CD14-positive monocyte (primary cell): ENCODE results near the gene RPS6KA6. TPM values are rescaled to one million over a fixed set of nuclear protein-coding genes. Genes with fewer than 3 reads are reported as not detected.

Experiments
- DNase-seq, 3 donors: peaks; one replicate each; pipeline ENCODE4 v3.0.0-alpha.2; 2011 to 2022
- H2AFZ ChIP-seq: 2 replicates; pipeline ENCODE4 v1.6.0; 2012; ENCODE audit warnings: mild to moderate bottlenecking, low read depth, low read length, inconsistent platforms; ENCODE audit not compliant: insufficient read depth, poor library complexity, severe bottlenecking
- H3K27ac ChIP-seq, 2 donors: 1 replicate in 1 of 2; 2 replicates in 1 of 2; pipeline ENCODE4 v1.5.1; 2012 to 2013; ENCODE audit warnings: low read length in 2 of 2, control low read depth in 1 of 2, inconsistent platforms in 1 of 2, low read depth in 1 of 2, mild to moderate bottlenecking in 1 of 2
- H3K27me3 ChIP-seq, 2 donors: one replicate each; pipeline versions ENCODE4 v1.6.0 to v1.6.1; 2011 to 2013; ENCODE audit warnings: low read length in 2 of 2; ENCODE audit not compliant: control insufficient read depth in 2 of 2, insufficient read depth in 2 of 2
- H3K36me3 ChIP-seq, 2 donors: replicated peaks in 1 of 2; 1 replicate in 1 of 2; 2 replicates in 1 of 2; pipeline versions ENCODE4 v1.5.1 to v1.6.1; 2012 to 2013; ENCODE audit warnings: low read length in 2 of 2, control low read depth in 1 of 2, inconsistent platforms in 1 of 2, mild to moderate bottlenecking in 1 of 2; ENCODE audit not compliant: insufficient read depth in 2 of 2, control insufficient read depth in 1 of 2
- H3K4me1 ChIP-seq, 2 donors: 1 replicate in 1 of 2; 2 replicates in 1 of 2; pipeline versions ENCODE4 v1.5.1 to v1.6.1; 2012 to 2013; ENCODE audit warnings: low read length in 2 of 2, control low read depth in 1 of 2, inconsistent platforms in 1 of 2, mild to moderate bottlenecking in 1 of 2, moderate library complexity in 1 of 2; ENCODE audit not compliant: insufficient read depth in 2 of 2, control insufficient read depth in 1 of 2
- H3K4me2 ChIP-seq: replicated peaks from 2 replicates; pipeline ENCODE3; 2012; ENCODE audit warnings: low read length, moderate library complexity, mild to moderate bottlenecking; ENCODE audit not compliant: poor library complexity, severe bottlenecking; ENCODE audit errors: extremely low read depth
- H3K4me3 ChIP-seq, 3 experiments: fragments of 200-600 bp in 1 of 3; sonication (generic) in 1 of 3; replicated peaks in 1 of 3; 1 replicate in 2 of 3; 2 replicates in 1 of 3; pipeline ENCODE4 v1.5.1; 2011 to 2013; ENCODE audit warnings: low read length in 3 of 3, mild to moderate bottlenecking in 3 of 3, control low read depth in 2 of 3, low read depth in 2 of 3, inconsistent platforms in 1 of 3, moderate library complexity in 1 of 3
- H3K79me2 ChIP-seq: 2 replicates; pipeline ENCODE4 v1.6.0; 2012; ENCODE audit warnings: mild to moderate bottlenecking, control low read depth, inconsistent platforms, low read length, moderate library complexity; ENCODE audit not compliant: insufficient read depth
- H3K9ac ChIP-seq: 2 replicates; pipeline ENCODE4 v1.6.0; 2017; ENCODE audit warnings: low read length, mild to moderate bottlenecking; ENCODE audit not compliant: insufficient read depth, poor library complexity, severe bottlenecking
- H3K9me3 ChIP-seq, 2 donors: replicated peaks in 1 of 2; 1 replicate in 1 of 2; 2 replicates in 1 of 2; pipeline versions ENCODE4 v1.5.1 to v1.6.1; 2012 to 2013; ENCODE audit warnings: low read length in 2 of 2, control low read depth in 1 of 2; ENCODE audit not compliant: control insufficient read depth in 1 of 2, insufficient read depth in 1 of 2
- H4K20me1 ChIP-seq: 2 replicates; pipeline ENCODE4 v1.6.0; 2012; ENCODE audit warnings: mild to moderate bottlenecking, low read length, control low read depth, moderate library complexity; ENCODE audit not compliant: insufficient read depth
- H3K27ac Mint-ChIP-seq, 7 donors: one replicate each; pipeline ENCODE4 v1.8.0; 2020; ENCODE audit warnings: mild to moderate bottlenecking in 7 of 7, mixed read lengths in 7 of 7, moderate library complexity in 6 of 7, inconsistent platforms in 2 of 7
- H3K27me3 Mint-ChIP-seq, 3 donors: one replicate each; pipeline ENCODE4 v1.8.0; 2021 to 2022; ENCODE audit warnings: low read depth in 3 of 3, mild to moderate bottlenecking in 3 of 3, mixed read lengths in 3 of 3, moderate library complexity in 3 of 3, inconsistent platforms in 1 of 3
- H3K36me3 Mint-ChIP-seq, 2 donors: one replicate each; pipeline ENCODE4 v1.8.0; 2020; ENCODE audit warnings: mixed read lengths in 2 of 2, inconsistent platforms in 1 of 2, mild to moderate bottlenecking in 1 of 2
- H3K4me1 Mint-ChIP-seq: one replicate; pipeline ENCODE4 v1.8.0; 2020; ENCODE audit warnings: mild to moderate bottlenecking, mixed read lengths
- H3K4me3 Mint-ChIP-seq, 2 donors: one replicate each; pipeline ENCODE4 v1.8.0; 2020; ENCODE audit warnings: mild to moderate bottlenecking in 2 of 2, mixed read lengths in 2 of 2, moderate library complexity in 1 of 2
- H3K9me3 Mint-ChIP-seq, 7 donors: one replicate each; pipeline ENCODE4 v1.8.0; 2020 to 2022; ENCODE audit warnings: mixed read lengths in 7 of 7, mild to moderate bottlenecking in 6 of 7, moderate library complexity in 6 of 7, inconsistent platforms in 2 of 7
- CTCF ChIP-seq: fragments of 200-600 bp; IDR thresholded peaks from one replicate; pipeline ENCODE4 v1.8.0; 2022; ENCODE audit warnings: antibody characterized with exemption, mild to moderate bottlenecking
- WGBS: methylation state at CpG from one replicate; pipeline ENCODE4 v1.1.5; 2013; ENCODE audit warnings: missing lambda C conversion rate; ENCODE audit not compliant: insufficient coverage; 5-methylcytosine and 5-hydroxymethylcytosine counted together
- intact Hi-C, 2 donors: fragments of 100-400 bp; cut with micrococcal nuclease; formaldehyde crosslinking; loops; one replicate each; pipeline versions ENCODE4 v1.15.0 to v1.15.1; 2023
- polyA plus RNA-seq, 3 donors: library from polyadenylated mRNA; depleted of rRNA in 1 of 3; unstranded in 2 of 3; stranded (reverse) in 1 of 3; fragments of 300-500 nt in 2 of 3; fragments of >200 nt in 1 of 3; fragmentation: Illumina TruSeq in 2 of 3; gene quantifications; 1 replicate in 2 of 3; 2 replicates in 1 of 3; pipeline ENCODE4 v1.2.3, GENCODE V29; 2012 to 2021

The RPS6KA6 gene
- polyA plus RNA-seq, 3 donors: not detected

GRCh38 chrX:84123585-84123984 is 64.4 kb downstream of the RPS6KA6 start:
- H3K27ac ChIP-seq: no peak overlapping the region
- TF ChIP-seq CTCF: no peak
- peaks cover 0 to 2% (median 0%) of the 10 kb centered on the region in 3 donors for H3K27me3 Mint-ChIP-seq
- no peaks in the 10 kb centered on the region for H3K27me3 ChIP-seq
- no peak overlapping the region for H3K9ac ChIP-seq
- H3K9me3 Mint-ChIP-seq: peaks cover 0 to 7% (median 2%) of the 10 kb centered on the region in 7 donors
- no peak overlapping the region for H3K4me3 Mint-ChIP-seq
- intact Hi-C loops: no loop called here
- H3K9me3 ChIP-seq: peaks cover 0 to 13% of the 10 kb centered on the region in 2 donors
- H3K36me3 Mint-ChIP-seq: no peaks in the 10 kb centered on the region
- H3K4me2 ChIP-seq: no peak overlapping the region
- H3K27ac Mint-ChIP-seq: no peak overlapping the region
- H2AFZ ChIP-seq: no peak overlapping the region
- H4K20me1 ChIP-seq: no peaks in the 10 kb centered on the region
- DNase-seq: no peak
- H3K4me1 Mint-ChIP-seq: no peaks in the 10 kb centered on the region
- H3K4me3 ChIP-seq: no peak overlapping the region
- H3K36me3 ChIP-seq: no peaks in the 10 kb centered on the region
- H3K4me1 ChIP-seq: no peaks in the 10 kb centered on the region
- no peaks in the 10 kb centered on the region for H3K79me2 ChIP-seq
- WGBS: 86% methylated on average over 1 of the region's 4 CpGs

- no peak overlapping the region for H3K4me2 ChIP-seq
- H3K4me1 ChIP-seq: no peaks in the 10 kb centered on the region
- intact Hi-C loops: no loop called here
- no peaks in the 10 kb centered on the region for H3K4me1 Mint-ChIP-seq
- DNase-seq: no peak
- TF ChIP-seq CTCF: no peak
- no peak overlapping the region for H3K27ac ChIP-seq
- no peak overlapping the region for H3K4me3 Mint-ChIP-seq
- no peak overlapping the region for H3K9ac ChIP-seq
- no peak overlapping the region for H2AFZ ChIP-seq
- H3K27me3 Mint-ChIP-seq: peaks cover 0 to 2% (median 2%) of the 10 kb centered on the region in 3 donors
- no peaks in the 10 kb centered on the region for H3K27me3 ChIP-seq
- peaks cover 0 to 5% (median 2%) of the 10 kb centered on the region in 7 donors for H3K9me3 Mint-ChIP-seq
- no peaks in the 10 kb centered on the region for H3K36me3 ChIP-seq
- peaks cover 0 to 15% of the 10 kb centered on the region in 2 donors for H3K9me3 ChIP-seq
- H4K20me1 ChIP-seq: no peaks in the 10 kb centered on the region
- H3K27ac Mint-ChIP-seq: no peak overlapping the region
- no peaks in the 10 kb centered on the region for H3K36me3 Mint-ChIP-seq
- no peaks in the 10 kb centered on the region for H3K79me2 ChIP-seq
- no peak overlapping the region for H3K4me3 ChIP-seq
Observed at GRCh38 chrX:84118769-84119168, 69.2 kb downstream of the RPS6KA6 start.
